Left lung (tissue), 10 donors: ENCODE data around the gene AKR1B1. TPM values are rescaled to one million over a fixed set of nuclear protein-coding genes. Genes with fewer than 3 reads are reported as not detected.

Experiments used
- ATAC-seq: fragments of 200-7000 bp; cut with Tn5 transposase; one replicate; pipeline ENCODE4 v1.9.1; 2020; ENCODE audit warnings: moderate library complexity
- DNase-seq, 4 donors: peaks; one replicate each; pipeline ENCODE4 v3.0.0-alpha.2; 2013 to 2020
- H3K27ac ChIP-seq, 2 donors: fragments of 200-600 bp; sonication (generic) in 1 of 2; one replicate each; pipeline versions ENCODE4 v1.5.0 to v1.8.0; 2020 to 2021
- H3K27me3 ChIP-seq, 2 donors: fragments of 200-600 bp; sonication (generic) in 1 of 2; one replicate each; pipeline versions ENCODE4 v1.5.0 to v1.8.0; 2020 to 2021
- H3K36me3 ChIP-seq, 2 donors: fragments of 200-600 bp; sonication (generic) in 1 of 2; one replicate each; pipeline versions ENCODE4 v1.5.0 to v1.8.0; 2020 to 2021
- H3K4me1 ChIP-seq, 2 donors: fragments of 200-600 bp; one replicate each; pipeline ENCODE4 v1.8.0; 2021
- H3K4me3 ChIP-seq, 2 donors: fragments of 200-600 bp; sonication (generic) in 1 of 2; one replicate each; pipeline versions ENCODE4 v1.5.0 to v1.8.0; 2020 to 2021; ENCODE audit warnings: mild to moderate bottlenecking in 1 of 2
- H3K9me3 ChIP-seq, 2 donors: fragments of 200-600 bp; sonication (generic) in 1 of 2; one replicate each; pipeline versions ENCODE4 v1.5.0 to v1.8.0; 2020 to 2021
- CTCF ChIP-seq, 2 donors: fragments of 200-600 bp; sonication (generic) in 1 of 2; IDR thresholded peaks; one replicate each; pipeline versions ENCODE4 v1.5.0 to v1.8.0; 2021; ENCODE audit warnings: antibody characterized with exemption in 2 of 2
- intact Hi-C, 2 donors: fragments of 100-400 bp; cut with DNase I; formaldehyde crosslinking; loops; one replicate each; pipeline versions ENCODE4 v1.11.2 to v1.14.2; 2022
- polyA plus RNA-seq, 6 donors: library from polyadenylated mRNA; unstranded; fragments of 120-200 nt; gene quantifications; one replicate each; pipeline ENCODE4 v1.2.1, GENCODE V29; 2013; ENCODE audit not compliant: insufficient read length in 6 of 6
- total RNA-seq, 2 donors: library from RNA; stranded (reverse); fragmentation: NEBNext Ultra II Directional; extraction: Animal tissue kit (Norgen Biotek cat#: 25700); gene quantifications; one replicate each; pipeline ENCODE4 v1.2.1, GENCODE V29; 2021
- donor health status: DM: no; HTN: yes; CAD: no.
- donor health status: DM: no; HTN: no; CAD: no.

AKR1B1 gene
- total and polyA plus RNA-seq, 8 donors = 63.8 to 85.0 (median 69.3) TPM

DNA sequence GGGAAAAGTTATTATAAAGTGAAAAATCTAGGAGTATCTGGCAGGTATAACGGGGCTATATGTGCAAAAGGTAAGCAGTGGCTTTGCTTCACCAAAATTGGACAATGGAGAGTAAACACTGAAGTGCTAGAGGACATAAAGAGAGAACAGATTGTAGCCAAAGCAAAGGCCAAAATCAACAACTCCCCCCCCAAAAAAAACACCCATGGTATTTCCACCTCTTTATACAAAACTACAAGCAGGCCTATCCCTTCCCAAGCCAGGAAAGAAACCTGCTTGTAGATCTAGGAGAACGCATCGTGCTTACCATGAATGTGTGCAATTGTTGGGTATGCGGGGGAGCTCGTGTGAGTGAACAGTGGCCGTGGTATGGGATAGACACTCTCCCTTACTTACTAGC is 9.2 kb upstream of the AKR1B1 start:
- intact Hi-C loops = no loop called here
- Histone ChIP-seq H3K27me3 (no peaks in the 10 kb centered on the region), H3K4me3 (no peak overlapping the region), H3K27ac (no peak overlapping the region), H3K9me3 (peaks cover 0 to 20% of the 10 kb centered on the region in 2 donors), H3K4me1 (no peaks in the 10 kb centered on the region), H3K36me3 (no peaks in the 10 kb centered on the region)
- TF ChIP-seq CTCF (IDR thresholded peaks at IDR 0.05) = no peak
- DNase-seq (no peak), ATAC-seq (no peak)

GRCh38 chr7:134465491-134465890 is 6.6 kb upstream of the AKR1B1 start:
- TF ChIP-seq CTCF (IDR thresholded peaks at IDR 0.05) = no peak
- Histone ChIP-seq H3K4me1 (no peaks in the 10 kb centered on the region), H3K27ac (no peak overlapping the region), H3K27me3 (no peaks in the 10 kb centered on the region), H3K4me3 (no peak overlapping the region), H3K36me3 (no peaks in the 10 kb centered on the region), H3K9me3 (peaks cover 0 to 20% of the 10 kb centered on the region in 2 donors)
- DNase-seq = no peak
- ATAC-seq = no peak
- intact Hi-C loops = no loop called here

DNA sequence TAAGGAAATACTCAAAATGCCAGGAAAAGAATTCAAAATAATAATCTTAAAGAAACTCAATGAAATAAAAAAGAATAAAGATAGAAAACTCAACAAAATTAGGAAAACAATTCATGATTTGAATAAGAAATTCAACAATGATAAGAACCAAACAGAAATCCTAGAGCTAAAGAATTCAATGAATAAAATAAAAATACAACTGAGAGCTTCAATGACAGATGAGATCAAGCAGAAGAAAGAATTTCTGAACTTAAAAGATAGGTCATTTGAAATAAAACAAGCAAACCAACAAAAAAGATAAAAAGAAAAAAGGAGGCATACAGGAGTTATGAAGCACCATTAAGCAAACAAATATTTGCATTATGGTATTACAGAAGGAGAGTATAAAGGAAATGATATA is 5.6 kb upstream of the AKR1B1 start:
- TF ChIP-seq CTCF (IDR thresholded peaks at IDR 0.05) = no peak
- no peak for ATAC-seq
- DNase-seq = no peak
- Histone ChIP-seq H3K4me1 (peaks cover 0 to 2% of the 10 kb centered on the region in 2 donors), H3K36me3 (no peaks in the 10 kb centered on the region), H3K27me3 (peaks cover 0 to under 1% of the 10 kb centered on the region in 2 donors), H3K9me3 (peaks cover 0 to 20% of the 10 kb centered on the region in 2 donors), H3K4me3 (no peak overlapping the region), H3K27ac (no peak overlapping the region)
- intact Hi-C loops = no loop called here

GRCh38 chr7:134463751-134464150 is 4.9 kb upstream of the AKR1B1 start:
- Histone ChIP-seq H3K9me3 (peaks cover 0 to 20% of the 10 kb centered on the region in 2 donors), H3K27me3 (peaks cover 0 to 8% of the 10 kb centered on the region in 2 donors), H3K27ac (no peak overlapping the region), H3K36me3 (no peaks in the 10 kb centered on the region), H3K4me3 (no peak overlapping the region), H3K4me1 (peaks cover 0 to 7% of the 10 kb centered on the region in 2 donors)
- no peak for DNase-seq
- no peak for TF ChIP-seq CTCF (IDR thresholded peaks at IDR 0.05)
- intact Hi-C loops = no loop called here
- no peak for ATAC-seq

DNA sequence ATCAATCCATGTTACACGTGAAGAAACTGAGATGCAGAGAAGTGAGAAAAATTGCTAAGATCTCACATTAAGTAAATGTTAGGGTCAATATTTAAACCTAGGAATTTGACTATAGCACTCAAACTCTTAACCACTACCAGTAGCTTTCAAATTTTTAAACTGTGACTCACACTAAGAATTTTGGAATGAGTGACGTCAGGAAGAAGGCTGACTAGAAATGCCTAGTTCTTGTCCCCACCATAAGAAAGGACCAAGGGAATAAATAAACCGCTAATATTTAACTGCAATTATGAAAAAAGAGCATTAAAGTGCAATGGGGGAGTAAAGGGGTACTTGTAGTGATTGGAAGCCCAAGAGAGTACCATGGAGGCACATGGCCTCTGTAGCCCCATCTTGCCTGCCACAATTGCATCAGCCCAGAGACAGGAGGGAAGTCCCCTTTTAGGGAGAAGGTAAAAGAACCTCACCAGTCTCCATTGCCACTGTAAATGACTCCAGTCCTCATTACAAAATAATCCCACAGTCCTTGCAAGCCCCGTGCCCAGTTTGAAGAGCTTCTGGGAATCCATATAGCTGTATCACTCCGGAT is 3.5 kb upstream of the AKR1B1 start:
- Histone ChIP-seq H3K36me3 (no peaks in the 10 kb centered on the region), H3K9me3 (peaks cover 0 to 20% of the 10 kb centered on the region in 2 donors), H3K27ac (no peak overlapping the region), H3K4me1 (peaks cover 0 to 16% of the 10 kb centered on the region in 2 donors), H3K27me3 (peaks cover 0 to 21% of the 10 kb centered on the region in 2 donors), H3K4me3 (no peak overlapping the region)
- DNase-seq = no peak
- TF ChIP-seq CTCF (IDR thresholded peaks at IDR 0.05) = no peak
- intact Hi-C loops = no loop called here
- no peak for ATAC-seq
